HG03175 (cell line): Measurements from ENCODE around the gene TM4SF5.
A peak's percentile ranks its signal among the peaks of the same experiment; 100 is the strongest.

Source experiments
- ATAC-seq: cut with Tn5 transposase; IDR thresholded peaks from one replicate; pipeline ENCODE4 v1.9.1; 2021; ENCODE audit warnings: mild to moderate bottlenecking, moderate library complexity; ENCODE audit not compliant: unreplicated experiment

The TM4SF5 gene

DNA sequence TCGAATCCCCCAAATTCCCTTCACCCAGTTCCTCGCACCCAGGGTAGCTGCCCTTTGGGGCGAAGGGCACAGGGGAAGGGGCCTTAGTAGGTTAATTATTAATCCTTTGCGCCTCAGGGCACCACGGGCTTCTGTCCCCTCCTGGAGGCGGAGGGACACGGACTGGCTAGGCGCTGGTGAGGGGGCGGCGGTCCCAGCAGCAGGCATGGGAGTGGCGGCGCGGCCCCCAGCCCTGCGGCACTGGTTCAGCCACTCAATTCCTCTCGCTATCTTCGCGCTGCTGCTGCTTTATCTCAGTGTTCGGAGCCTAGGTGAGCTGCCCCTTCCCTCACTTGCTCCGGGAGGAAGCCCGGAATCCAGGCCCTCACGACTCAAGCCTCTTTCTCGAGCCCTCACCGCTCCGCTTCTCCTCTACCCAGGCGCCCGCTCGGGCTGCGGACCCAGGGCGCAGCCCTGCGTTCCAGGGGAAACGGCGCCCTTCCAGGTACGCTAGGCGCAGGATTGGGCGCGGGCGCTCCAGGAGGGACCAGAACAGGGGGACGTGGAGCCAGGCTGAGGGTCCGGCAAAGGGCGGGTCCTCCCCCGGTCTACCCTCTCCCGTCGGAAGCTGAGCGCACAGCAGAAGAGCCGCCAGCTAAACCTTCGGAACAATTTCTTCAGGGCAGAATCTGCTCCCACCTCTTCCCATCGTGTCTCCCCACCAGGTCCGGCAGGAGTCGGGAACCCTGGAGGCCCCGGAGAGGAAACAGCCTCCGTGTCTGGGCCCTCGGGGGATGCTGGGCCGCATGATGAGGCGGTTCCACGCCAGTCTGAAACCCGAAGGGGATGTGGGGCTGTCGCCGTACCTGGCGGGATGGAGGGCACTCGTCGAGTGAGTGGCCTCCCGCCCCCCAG, 17.4 kb downstream of the TM4SF5 start, which contains the start of gene GLTPD2:
Gene GLTPD2 (plus strand): TSS at position 158 of the 894 bp plus-strand sequence. CDS start 48 bp downstream, at position 206.
- ATAC-seq, result peak; percentile 11

- ATAC-seq, result no peak
These were observed 17.9 kb downstream of the TM4SF5 start for GRCh38 chr17:4789701-4789950.

DNA sequence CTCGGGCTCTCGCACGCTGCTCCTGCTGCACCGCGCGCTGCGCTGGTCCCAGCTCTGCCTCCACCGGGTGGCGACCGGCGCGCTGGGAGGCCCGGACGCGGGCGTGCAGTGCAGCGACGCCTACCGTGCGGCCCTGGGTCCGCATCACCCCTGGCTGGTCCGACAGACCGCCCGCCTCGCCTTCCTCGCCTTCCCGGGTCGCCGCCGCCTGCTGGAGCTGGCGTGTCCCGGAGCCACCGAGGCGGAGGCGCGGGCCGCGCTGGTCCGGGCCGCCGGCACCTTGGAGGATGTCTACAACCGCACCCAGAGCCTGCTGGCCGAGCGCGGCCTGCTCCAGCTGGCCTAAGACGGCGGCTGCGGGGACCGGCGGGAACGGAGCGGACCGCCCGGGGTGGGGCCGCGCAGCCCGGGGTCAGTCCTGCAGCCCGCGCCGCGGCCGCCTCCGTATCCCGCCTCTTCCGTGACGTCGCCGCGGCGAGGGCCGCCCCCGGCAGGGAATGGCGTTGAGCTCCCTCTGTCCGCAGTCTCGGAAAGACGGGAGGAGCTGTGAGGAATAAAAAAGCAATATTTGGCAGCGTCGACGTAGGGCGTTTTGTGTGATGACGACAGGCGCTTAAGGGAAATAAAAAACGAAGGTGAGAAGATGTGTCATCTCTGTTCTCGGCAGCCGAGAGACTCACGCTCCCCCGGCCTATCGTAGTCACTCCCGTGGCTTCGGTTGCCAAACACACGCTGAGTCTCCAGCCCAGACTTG, 18.4 kb downstream of the TM4SF5 start:
- peak; percentile 84 for ATAC-seq

DNA sequence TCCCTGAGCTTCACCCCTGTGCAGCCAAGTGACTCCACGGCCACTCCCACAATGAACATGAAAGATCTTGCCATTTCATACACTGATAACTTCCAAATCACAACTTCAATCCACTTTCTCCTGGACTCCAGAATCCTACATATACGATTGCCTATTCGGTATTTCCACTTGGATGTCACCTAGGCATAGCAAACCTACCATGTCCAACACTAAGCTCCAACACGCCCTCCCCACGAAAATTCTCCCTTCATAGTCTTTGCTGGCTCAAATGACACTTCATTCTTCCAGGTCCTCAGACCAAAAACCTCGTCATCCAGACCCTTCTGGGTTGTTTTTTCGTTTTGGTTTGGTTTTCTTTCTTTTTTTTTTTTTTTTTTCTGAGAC, 19.0 kb downstream of the TM4SF5 start:
- no peak for ATAC-seq

GRCh38 chr17:4795168-4795567, 23.5 kb downstream of the TM4SF5 start:
- ATAC-seq, result no peak

GRCh38 chr17:4796552-4796920, 24.9 kb downstream of the TM4SF5 start:
- no peak for ATAC-seq

GRCh38 chr17:4800462-4801196, 28.9 kb downstream of the TM4SF5 start:
- ATAC-seq, result no peak

GRCh38 chr17:4802228-4802627, 30.5 kb downstream of the TM4SF5 start, which contains the start of gene C17orf114:
Gene C17orf114, minus strand, starts transcription at chr17:4802328.
- ATAC-seq, result no peak

- no peak for ATAC-seq
These were observed 34.7 kb downstream of the TM4SF5 start for GRCh38 chr17:4806456-4806776.

- peak; percentile 92 for ATAC-seq
These were observed 35.3 kb downstream of the TM4SF5 start, which contains the start of gene PLD2 for GRCh38 chr17:4806777-4807604. Gene PLD2, plus strand, starts transcription at chr17:4807152. Its CDS starts 621 bp downstream, at chr17:4807773.

DNA sequence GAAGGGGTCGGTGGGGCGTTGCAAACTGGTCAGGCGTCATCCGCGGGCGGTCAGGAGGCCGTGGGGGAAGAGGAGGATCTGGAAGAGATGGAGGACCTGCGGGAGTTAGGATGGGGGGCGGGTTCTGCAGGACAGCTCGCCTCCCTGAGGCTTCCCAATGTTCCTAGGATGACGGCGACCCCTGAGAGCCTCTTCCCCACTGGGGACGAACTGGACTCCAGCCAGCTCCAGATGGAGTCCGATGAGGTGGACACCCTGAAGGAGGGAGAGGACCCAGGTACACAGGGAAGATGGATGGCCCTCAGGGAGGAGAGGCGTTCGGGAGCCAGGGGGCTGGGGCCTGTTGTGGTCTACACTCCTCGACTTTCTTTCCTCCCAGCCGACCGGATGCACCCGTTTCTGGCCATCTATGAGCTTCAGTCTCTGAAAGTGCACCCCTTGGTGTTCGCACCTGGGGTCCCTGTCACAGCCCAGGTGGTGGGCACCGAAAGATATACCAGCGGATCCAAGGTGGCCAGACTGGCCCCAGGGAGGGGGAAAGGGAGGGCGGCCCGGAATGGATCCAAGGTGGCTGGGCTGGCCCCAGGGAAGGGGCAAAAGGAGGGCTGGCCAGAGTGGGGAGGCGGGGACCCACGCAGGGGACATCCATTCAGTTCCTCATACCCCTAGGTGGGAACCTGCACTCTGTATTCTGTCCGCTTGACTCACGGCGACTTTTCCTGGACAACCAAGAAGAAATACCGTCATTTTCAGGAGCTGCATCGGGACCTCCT, 36.1 kb downstream of the TM4SF5 start:
- ATAC-seq, result no peak

- no peak for ATAC-seq
These were observed 36.7 kb downstream of the TM4SF5 start for GRCh38 chr17:4808378-4808767.

DNA sequence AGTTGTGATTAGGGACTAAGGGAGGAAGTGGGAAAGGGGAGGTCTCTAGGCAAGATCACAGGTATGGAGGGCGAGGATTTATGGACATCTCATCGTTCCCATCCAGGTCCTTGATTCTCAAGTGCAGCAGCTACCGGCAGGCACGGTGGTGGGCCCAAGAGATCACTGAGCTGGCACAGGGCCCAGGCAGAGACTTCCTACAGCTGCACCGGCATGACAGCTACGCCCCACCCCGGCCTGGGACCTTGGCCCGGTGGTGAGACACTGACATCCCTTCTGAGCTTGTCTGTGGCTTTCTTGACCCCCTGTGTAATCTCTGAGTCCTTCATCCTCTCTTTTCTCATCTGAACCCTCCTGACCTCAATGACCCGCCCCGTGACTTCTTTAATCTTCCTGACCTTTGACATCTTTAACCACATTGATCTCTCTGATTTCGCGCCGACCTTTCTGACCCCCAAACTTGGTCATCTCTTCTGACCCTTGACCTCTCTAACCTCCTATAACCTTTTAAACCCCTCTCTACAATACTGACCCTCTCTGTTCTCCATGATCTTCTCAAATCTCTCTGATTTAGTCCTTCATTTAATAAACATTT, 39.1 kb downstream of the TM4SF5 start:
- no peak for ATAC-seq

DNA sequence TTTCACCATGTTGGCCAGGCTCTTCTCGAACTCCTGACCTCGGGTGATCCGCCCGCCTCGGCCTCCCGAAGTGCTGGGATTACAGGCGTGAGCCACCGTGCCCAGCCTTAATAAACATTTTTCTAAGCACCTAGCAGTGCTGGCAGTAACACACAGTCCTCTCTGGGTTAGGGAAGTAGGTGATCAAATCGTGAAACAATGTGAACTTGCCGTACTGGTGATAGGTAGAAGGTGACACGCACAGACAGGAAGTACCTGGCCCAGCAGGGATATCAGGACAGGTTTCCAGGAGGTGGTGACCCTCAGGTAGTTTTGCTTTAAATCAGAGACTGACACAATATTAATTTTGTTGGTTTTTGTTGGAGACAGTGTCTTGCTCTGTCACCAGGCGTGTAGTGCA, 39.8 kb downstream of the TM4SF5 start:
- no peak for ATAC-seq

- ATAC-seq, result no peak
These were observed 41.0 kb downstream of the TM4SF5 start for GRCh38 chr17:4812690-4813089.

- ATAC-seq, result no peak
These were observed 43.5 kb downstream of the TM4SF5 start for GRCh38 chr17:4815043-4815675.

GRCh38 chr17:4816826-4817225, 45.1 kb downstream of the TM4SF5 start:
- no peak for ATAC-seq

- ATAC-seq, result no peak
These were observed 46.6 kb downstream of the TM4SF5 start for GRCh38 chr17:4818276-4818675.

GRCh38 chr17:4822835-4823234, 51.1 kb downstream of the TM4SF5 start:
- no peak for ATAC-seq
